GM10847 (cell line): Measurements from ENCODE around the gene GUSB.

Source experiments
- POLR2A ChIP-seq: IDR thresholded peaks from 2 replicates; pipeline ENCODE4 v1.6.1; 2011; ENCODE audit not compliant: insufficient read length; ENCODE audit errors: extremely low read depth

Gene GUSB

GRCh38 chr7:65937296-65937695 lies 44.7 kb downstream of the GUSB start:
- no peak for TF ChIP-seq POLR2A

GRCh38 chr7:65931685-65932084 lies 50.3 kb downstream of the GUSB start:
- TF ChIP-seq POLR2A: no peak

- no peak for TF ChIP-seq POLR2A
Observed at GRCh38 chr7:65927489-65928448, 54.2 kb downstream of the GUSB start.

GRCh38 chr7:65926588-65926987 lies 55.4 kb downstream of the GUSB start:
- TF ChIP-seq POLR2A: no peak

DNA sequence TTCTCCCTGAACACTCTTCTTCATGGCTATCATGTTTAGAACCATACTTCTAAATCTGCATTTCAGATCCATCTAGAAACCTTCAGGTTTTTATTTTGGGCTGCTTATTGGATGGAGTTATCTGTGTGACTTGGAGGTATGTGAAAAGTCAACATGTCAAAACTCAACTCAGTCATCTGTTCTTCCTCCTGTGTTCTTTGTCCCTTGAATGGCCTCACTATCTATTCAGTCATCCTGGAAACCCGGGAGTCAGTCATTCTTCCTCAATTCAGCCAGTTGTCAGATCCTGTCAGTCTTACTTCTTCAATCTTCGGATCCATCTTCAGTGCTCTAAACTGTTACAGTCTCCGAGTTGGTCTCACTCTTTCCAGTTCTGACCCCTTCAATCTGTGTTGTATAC lies 57.0 kb downstream of the GUSB start:
- no peak for TF ChIP-seq POLR2A

GRCh38 chr7:65924193-65924592 lies 57.8 kb downstream of the GUSB start:
- no peak for TF ChIP-seq POLR2A

GRCh38 chr7:65923316-65923715 lies 58.7 kb downstream of the GUSB start:
- TF ChIP-seq POLR2A: no peak

GRCh38 chr7:65915921-65916657 lies 65.9 kb downstream of the GUSB start:
- TF ChIP-seq POLR2A: no peak

- TF ChIP-seq POLR2A: no peak
Observed at GRCh38 chr7:65912237-65912636, 69.8 kb downstream of the GUSB start.
